Glomerular endothelial cell (primary cell): Measurements from ENCODE around the gene SPOCK3. TPM values are rescaled to one million over a fixed set of nuclear protein-coding genes. Genes with fewer than 3 reads are reported as not detected.

Experiments
- DNase-seq: peaks from one replicate; pipeline ENCODE4 v3.0.0-alpha.2; 2011; ENCODE audit warnings: low read depth, low spot score; ENCODE audit errors: extremely low read depth
- total RNA-seq: library from RNA; depleted of rRNA; stranded (reverse); fragments of >200 nt; gene quantifications from 2 replicates; pipeline ENCODE4 v1.2.3, GENCODE V29; 2015

SPOCK3 gene
- total RNA-seq, 1 donor from 2014 or later: 2.0 TPM

DNA sequence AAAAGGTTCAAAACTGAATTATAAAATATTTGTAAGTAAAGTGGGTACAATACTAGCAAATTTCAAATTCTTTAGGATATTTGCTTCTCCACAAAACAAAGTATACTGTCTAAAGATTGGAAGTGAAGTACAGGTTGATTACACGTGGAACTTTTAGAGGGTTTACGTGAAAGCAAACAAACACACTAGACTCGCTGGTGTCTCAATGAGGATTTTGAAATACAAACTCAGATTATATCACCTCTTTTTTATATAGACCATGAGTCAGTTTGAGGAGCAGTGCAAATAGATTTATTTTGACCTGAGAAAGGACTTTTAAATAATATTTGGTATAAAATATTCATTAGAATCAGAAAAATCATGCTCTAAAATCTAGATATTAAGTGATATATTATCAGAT, 185.0 kb downstream of the SPOCK3 start:
- no peak for DNase-seq

DNA sequence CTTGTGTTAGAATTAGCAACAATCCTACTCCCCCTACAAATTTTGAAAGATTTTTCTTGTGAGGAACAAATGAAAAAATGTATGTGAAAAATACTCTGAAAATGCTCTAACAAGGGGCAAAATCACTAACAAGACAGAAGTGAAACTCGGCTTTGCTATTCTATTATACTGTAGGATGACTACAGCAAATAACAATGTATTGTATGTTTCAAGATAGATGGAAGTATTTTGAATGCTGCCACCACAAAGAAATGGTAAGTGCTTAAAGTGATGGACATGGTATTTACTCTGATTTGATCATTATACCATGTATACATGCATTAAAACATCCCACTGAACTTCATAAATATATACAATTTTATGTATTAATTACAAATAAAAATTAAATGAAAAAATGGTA, 192.8 kb downstream of the SPOCK3 start:
- DNase-seq: no peak

DNA sequence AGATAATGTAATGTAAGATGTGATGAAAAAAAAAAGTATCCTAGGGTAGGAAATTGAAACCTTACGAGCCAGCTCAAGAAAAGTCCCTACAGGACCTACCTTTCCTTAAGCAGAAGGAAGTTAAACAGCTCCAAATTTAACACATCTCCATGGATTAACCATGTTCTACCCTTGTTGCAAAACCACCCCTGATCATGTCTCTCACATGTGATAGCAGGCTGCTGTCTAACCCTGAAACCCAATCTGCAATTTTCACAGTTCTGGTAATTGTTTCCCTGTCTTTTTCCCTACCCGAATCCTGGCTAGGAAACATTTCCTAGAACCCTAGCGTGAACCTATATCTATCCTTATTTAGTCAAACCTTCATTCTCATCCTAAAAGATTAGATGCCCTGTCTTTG, 198.9 kb downstream of the SPOCK3 start:
- DNase-seq: no peak

DNA sequence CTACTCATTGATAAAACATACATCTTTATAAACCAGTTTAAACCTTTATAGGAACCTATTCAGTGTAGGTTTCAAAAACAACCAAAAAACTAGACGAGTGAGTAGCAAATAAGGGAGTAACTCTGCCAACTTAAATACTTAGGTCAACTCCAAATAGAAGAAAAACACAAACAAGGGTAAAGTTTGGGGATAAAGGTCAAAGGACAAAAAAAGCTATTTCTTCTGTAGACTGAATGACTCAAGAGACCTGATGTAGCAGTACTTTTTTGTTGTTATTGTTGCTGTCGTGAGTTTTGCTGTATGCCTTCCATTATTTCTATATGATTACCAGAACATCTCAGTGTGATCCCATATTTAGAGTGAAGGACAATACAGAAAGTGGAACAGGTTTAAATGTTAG, 199.3 kb downstream of the SPOCK3 start:
- no peak for DNase-seq

DNA sequence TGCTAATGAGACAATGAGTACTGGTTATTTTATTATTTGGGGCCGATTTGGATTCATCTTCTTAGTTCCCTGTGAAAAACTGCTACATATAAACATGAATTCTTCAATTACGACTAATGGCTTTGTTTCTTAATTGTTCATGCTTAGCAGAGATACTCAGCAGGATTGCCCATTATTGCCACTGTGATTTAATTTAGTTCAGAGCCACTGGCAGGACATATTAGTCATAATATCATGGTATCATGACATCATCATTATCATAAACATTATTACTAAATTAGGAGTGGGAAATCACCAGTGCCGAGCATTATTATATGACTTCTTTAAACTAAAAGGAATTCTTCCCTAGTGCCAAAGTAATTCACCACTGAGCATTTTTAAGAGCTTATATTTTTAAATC, 201.4 kb downstream of the SPOCK3 start:
- DNase-seq: no peak

DNA sequence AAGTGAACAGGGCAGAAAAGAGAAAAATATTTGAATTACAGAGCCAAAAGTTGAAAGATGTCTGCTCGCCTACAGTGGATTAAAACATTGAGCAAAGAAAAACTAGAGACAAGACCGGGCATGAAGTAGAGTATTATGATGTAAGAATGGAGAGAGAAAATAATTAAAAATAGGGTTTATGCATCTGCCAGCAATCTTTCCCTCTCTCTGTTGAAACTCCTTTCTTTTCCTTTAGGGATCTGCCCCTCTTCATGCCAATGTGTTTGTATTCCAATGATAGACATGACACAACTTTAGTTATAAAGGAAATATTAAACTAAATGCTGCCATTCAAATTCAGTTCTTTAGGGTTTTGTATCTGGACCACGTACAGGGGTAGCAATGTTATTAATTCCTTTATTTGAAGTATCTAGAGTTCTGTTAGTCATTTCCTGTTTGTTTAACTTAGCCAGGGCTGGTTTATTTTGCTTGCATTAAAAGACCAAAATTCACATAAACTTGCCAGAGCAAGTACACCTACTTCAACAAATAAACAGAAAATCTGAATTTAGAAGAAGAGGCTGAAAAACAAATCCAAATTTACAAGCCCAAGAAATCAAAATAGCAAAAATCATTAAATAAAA, 202.6 kb downstream of the SPOCK3 start:
- no peak for DNase-seq

DNA sequence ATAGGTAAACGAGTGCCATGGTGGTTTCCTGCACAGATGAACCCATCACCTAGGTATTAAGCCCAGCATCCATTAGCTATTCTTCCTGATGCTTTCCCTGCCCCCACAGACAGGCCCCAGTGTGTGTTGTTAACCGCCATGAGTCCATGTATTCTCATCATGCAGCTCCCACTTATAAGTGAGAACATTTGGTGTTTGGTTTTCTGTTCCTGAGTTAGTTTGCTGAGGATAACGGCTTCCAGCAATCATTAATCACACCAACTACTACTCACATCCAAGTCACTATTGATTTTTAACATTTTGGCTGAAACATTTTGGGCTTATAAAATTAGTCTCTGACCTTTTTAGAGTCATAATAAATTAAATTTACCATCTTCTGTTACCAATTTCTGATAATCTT, 205.3 kb downstream of the SPOCK3 start:
- no peak for DNase-seq

DNA sequence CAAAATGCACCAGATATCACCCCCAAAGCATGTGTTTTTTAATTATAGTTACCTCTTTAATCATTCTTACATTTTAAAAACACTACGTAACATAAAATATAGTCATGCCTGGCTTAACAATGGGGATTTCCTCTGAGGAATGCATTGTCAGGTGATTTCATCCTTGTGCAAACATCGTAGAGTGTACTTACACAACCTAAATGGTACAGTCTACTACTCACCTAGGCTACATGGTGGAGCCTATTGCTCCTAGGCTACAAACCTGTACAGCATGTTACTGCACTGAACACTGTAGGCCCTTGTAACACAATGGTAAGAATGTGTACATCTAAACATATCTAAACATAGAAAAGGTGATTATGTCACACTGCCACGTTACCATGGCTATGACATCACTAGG, 208.6 kb downstream of the SPOCK3 start:
- no peak for DNase-seq

DNA sequence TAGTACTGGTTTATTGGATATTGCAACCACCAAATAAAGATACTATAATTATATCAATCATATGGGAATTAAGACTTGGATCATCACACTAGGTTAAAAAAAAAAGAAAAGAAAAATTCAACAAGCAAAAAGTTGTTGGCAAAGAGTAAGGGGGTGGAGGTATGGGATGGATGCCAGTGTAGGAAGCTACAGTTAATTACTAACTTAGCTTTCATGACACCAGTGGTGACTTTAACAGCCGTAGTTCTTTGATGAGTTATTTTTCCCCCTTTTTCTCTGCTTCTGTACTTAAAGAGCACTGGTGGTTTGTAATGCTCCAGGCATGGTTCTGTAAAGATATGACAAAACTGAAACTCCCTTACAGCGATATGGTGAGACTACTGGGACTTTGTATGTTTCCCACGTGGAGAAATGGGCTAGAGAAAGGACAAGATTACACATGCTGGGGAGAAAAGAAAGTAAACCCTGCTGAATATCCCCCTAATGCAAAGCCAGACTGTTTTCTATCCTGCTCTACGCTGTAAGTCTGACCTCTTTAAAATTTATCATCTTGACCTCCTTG, 210.8 kb downstream of the SPOCK3 start:
- no peak for DNase-seq

DNA sequence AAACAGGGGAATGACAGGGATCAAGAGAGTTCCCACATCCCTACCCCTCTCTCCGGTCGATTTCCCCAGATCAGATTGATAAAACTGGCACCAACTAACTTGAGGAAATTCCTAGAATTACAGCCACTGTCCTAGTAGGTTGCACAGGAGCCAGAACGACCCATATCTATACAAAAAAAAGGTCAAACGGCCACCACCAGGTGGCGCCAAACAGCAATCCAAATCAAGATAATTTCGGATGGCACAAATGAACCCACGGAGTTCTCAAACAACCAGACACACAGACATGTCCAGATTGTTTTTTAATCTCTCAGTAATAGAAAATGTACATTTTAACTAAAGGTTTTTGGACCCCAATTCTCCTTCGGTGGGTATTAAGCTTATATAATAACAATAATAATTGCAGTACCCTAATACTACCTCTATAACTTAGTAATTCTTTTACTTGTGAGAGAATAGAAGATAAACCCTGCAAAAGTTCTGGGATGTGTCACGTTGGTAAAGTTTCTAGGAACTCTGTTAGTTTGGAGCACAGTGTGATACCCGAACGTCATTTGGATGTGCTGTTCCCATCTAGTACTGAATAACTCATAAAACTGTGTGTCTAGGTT, 212.6 kb downstream of the SPOCK3 start:
- DNase-seq: no peak

DNA sequence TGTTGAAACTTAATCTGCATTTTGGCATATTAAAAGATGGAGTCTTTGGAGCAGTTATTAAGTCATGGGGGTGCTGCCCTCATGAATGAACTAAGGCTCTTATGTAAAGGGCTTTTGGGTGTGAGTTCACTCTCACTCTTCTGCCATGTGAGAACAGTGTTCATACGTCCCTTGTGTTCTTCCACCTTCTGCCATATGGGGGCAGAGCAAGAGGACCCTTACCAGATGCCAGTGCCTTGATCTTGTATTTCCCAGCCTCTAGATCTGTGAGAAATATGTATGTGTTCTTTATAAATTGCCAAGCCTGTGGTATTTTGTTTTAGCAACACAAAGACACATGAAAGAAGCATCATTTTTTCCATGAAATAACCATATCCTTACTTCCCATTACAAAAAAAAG, 213.9 kb downstream of the SPOCK3 start:
- DNase-seq: no peak

DNA sequence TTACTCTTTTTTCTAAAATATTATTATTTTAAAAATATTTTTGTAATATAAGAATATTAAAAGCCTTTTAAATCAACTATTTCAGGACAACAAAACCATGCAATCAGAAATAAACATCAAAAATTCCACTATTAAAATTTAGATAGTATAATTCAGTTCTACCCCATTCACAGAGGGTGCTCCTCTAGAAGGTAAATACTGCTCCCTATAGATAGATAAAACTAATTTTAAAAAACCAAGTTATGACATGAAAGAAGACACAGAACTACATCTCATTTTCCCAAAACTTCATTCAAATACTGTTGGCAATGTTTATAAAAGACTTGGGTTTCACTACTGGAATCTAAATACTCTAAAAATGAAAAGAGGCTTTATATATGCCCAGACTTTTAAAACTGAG, 219.3 kb downstream of the SPOCK3 start:
- no peak for DNase-seq

DNA sequence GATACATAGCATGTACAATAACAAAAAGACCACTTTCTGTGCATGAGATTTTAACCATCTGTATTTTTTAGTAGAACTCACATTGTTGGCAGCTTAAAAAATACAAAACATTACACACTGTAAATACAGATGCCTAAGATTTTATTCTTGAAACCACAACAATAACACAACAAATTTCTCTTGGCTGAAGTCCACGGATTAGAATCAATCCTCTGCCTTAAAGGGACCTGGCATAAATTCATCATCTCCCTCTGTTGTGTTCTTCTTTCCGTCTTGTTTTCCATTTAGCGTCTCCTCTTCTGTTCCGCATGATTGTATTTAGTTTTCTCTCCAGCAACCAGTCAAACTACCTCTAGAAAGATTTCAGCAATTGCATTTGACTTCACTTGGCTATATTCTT, 231.0 kb downstream of the SPOCK3 start:
- no peak for DNase-seq

DNA sequence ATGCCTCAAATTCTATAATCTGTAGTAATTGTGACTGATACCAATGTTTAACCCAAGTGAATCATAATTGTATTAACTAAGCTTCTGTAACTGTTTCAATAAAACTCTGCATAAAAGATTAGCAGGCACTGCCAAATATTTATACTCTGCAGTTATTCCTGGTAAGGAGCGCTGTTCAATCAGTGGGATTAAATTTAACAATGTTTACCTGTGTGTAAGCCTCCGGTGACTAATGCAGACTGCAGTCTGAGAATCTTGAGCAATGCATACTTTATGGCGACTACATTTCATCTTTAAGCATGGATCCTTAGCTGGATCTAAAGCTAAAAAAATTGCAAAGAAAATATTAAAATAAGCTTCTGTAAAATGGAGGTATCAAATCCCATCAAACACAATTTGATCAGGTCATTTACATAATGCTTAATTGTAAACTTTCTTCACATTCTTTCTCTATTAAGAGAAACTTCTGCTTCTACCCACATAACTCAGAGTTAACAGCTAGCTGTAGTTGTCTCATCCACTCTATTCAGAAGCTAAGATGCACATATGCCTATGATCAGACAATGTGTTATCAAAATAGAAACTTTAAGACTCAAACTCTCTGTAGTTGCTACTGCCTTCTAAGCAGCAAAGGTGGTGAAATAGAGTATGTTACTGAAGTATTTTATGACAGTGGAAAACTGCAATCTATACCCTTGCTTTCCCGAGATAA, 234.0 kb downstream of the SPOCK3 start:
- DNase-seq: no peak

DNA sequence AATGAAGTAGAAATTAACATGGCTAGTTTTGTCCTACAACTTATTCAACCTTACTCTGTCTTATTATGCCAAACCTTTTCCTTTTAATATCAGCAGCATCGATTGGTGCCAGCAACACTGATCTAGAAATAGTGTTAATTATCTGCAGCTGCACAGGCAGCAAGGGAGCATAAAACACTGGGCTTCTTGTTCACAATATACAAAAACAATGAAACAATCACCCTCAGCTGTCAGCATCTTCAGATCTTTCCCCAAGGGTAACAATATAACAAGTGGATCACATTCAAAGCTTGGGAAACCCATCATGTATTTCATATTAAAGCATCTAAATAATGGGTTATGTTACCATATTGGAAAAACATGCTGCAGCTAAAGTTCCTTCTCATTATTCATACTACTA, 238.1 kb downstream of the SPOCK3 start:
- DNase-seq: no peak

DNA sequence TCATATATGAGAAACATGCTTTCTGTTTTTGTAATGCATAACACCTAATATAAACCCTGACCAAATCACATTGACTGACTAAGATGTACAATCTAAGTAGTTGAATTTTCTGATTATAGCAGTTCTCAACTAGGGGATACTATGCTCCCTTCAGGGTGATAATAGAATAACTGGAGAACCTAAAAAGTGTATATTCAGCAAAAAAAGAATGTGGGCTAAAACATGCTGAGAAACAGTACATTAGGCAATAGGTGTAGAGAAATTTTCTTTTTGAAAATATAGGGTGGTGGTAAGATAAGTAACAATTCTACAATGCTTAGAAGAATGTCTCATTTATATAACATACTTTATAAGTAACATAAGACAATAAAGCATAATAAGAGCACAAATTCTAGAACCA, 239.6 kb downstream of the SPOCK3 start:
- no peak for DNase-seq

DNA sequence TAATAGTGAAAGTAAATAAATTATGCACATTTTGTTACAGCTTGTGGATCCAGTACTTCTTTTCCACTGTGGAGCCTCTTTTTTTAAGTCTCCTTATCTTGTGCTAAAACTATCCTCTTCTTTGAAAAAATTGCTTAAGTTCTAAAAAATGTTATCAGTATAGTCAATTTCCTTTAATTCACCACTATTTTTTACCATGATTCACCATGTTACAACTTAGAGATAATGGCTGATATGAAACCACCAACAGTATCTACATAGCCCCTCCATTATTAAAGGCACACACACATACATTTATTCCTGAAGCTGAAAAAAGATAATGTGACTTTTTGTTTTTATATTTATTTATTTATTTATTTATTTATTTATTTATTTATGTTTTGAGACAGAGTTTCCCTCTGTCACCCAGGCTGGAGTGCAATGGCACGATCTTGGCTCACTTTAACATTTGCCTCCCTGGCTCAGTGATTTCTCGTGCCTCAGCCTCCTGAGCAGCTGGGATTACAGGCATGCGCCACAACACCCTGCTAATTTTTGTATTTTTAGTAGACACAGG, 243.2 kb downstream of the SPOCK3 start:
- no peak for DNase-seq

DNA sequence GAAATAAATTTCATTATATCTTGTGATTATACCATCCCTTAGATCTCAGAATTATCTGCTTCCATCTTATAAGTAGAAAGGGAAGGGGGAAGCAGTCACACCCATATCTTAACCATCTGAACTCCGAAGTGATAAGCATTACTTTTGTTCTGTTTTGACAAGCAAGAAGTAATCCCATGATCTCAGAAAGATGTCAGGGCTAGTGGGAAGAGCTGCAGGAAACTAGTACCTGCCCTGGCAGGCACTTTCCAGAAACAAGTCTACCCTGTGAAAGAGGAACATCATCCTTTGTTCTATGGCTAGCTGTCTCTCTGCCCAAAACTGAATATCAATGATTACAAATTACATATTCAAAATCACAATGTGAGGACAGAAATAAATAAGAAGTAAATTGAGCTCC, 244.4 kb downstream of the SPOCK3 start:
- DNase-seq: no peak

DNA sequence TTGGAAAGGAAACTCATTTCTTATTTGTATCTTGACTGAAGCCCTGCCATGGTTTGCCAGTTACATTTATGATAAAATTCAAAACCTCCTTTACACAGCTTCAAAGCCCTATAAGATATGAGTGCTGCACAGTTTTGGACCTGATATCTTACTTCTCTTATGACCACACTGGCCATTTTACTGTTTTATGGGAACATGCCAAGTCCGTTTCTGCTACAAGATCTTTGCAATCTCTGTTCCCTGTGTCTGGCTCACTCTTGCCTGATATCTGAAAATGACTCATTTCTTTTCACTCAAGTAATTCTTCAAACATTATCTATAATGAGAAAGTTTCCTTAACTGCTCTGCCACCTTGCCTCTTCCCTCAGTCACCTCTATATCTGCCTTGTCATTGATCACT, 247.3 kb downstream of the SPOCK3 start:
- no peak for DNase-seq

DNA sequence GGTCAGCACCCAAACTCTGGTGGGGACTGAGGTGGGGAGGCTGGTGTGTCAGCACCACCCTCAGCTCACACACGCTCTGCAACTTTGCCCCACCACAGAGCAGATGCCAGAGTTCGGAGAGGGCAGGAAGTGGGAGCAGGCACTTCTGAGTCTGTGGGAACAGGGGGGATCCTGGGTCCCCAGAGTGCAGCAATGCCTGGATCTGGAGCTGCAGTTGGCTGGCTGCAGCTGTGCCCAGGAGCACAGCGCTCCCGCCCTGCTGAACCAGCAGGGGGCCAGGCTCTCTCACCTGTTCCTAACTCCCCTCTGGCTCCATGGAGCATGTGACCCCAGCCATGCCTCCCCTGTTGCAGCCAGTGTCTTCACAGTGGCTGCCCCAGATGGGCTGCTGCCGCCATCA, 252.4 kb downstream of the SPOCK3 start:
- no peak for DNase-seq

DNA sequence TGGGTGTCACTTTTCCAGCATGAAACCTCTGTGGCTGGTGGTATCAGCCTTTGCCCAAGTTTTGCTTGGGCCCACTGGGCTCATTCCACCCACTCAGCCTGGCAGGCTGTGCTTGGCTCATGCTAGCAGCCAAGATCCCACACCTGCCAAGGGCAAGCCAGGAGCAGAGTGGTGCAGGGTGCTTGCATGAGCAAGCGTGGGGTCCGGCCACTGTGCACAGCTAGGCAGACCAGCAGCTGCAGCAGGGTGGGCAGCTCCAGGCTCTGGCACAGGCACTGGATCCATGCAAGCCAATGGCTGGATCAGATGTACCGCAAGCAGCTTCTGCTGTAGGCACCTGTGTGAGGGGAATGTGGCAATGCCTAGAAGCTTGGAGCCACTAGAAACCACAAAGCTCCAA, 253.9 kb downstream of the SPOCK3 start:
- DNase-seq: no peak

DNA sequence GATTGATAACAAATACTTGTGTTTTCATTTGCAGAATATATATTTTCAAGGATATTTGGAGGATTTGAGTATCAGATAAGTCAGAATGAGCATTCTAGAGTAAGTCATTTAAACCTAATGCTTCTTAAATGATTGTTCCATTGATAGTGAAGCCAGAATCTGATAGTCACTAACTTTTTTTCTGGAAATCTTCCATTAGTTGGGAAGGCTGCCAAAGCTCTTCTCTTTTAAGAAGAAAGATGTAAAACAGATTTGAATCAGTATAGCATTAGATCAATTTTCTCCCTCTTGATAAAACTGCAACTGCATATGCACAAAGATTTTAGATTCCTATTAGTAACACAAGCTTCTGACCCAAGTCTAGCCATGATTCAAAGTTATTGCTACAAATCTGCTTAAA, 256.7 kb downstream of the SPOCK3 start:
- DNase-seq: no peak
